Skeletal muscle satellite cell (primary cell): ENCODE results near the gene MEGF6.

ENCODE experiments used
- H3K27me3 ChIP-seq: 2 replicates; pipeline ENCODE4 v1.7.0; 2013; ENCODE audit warnings: low read length; ENCODE audit not compliant: control insufficient read depth, insufficient read depth
- H3K36me3 ChIP-seq: 2 replicates; pipeline ENCODE4 v1.7.0; 2013; ENCODE audit warnings: mild to moderate bottlenecking, control low read depth, low read length; ENCODE audit not compliant: insufficient read depth
- H3K4me1 ChIP-seq: 2 replicates; pipeline ENCODE4 v1.7.0; 2013; ENCODE audit warnings: low read length; ENCODE audit not compliant: control insufficient read depth, insufficient read depth
- H3K4me2 ChIP-seq: 2 replicates; pipeline ENCODE4 v1.7.0; 2013; ENCODE audit warnings: mild to moderate bottlenecking, low read length
- H3K4me3 ChIP-seq: 2 replicates; pipeline ENCODE4 v1.7.0; 2013; ENCODE audit warnings: low read length
- H3K9ac ChIP-seq: 2 replicates; pipeline ENCODE4 v1.7.0; 2013; ENCODE audit warnings: mild to moderate bottlenecking, low read depth, low read length, moderate library complexity
- H3K9me3 ChIP-seq: replicated peaks from 2 replicates; pipeline ENCODE4 v1.7.0; 2013; ENCODE audit warnings: mild to moderate bottlenecking, control low read depth, low read length

The MEGF6 gene

DNA sequence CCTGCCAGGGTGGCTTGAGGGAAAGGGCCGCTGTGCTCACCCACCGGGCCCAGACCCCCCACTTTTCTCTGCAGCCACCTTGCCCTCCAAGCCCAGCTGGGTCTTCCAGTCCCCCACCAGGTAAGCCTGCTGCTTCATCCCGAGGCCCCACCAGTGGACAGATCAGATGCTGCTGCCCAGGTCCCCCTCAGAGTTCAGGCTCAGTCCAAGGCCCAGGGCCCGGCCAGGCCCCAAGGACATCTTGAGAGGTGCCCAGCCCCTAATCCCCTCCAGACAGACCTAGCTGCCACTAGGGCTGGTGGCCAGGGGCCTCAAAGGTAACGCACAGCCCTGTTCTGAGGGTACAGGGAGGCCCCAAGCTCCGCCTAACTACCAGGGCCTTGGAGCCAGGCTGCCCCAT is 58.6 kb downstream of the MEGF6 start:
- Histone ChIP-seq H3K4me1 (peaks cover 24% of the 10 kb centered on the region), H3K4me2 (no peak overlapping the region), H3K4me3 (no peak overlapping the region), H3K36me3 (no peaks in the 10 kb centered on the region), H3K9me3 (no peaks in the 10 kb centered on the region), H3K9ac (no peak overlapping the region), H3K27me3 (peaks cover 77% of the 10 kb centered on the region)

DNA sequence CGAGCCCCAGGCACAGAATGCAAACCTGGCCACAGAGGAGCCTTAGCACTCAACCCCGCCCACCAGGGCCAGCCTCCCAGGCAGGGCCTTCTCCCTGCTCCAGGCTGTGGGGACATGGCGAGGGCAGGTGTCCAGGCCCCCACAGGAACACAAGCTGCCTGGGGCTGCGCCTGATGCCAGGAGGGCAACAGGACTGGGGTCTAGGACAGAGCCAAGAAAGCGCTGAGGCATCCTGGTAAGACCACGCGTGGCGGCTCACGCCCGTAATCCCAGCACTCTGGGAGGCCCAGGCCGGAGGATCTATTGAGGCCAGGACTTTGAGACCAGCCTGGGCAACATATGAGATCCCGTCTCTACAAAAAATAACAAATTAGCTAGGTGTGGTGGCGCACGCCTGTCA is 59.1 kb downstream of the MEGF6 start:
- Histone ChIP-seq H3K36me3 (no peaks in the 10 kb centered on the region), H3K4me2 (no peak overlapping the region), H3K27me3 (peaks cover 77% of the 10 kb centered on the region), H3K9me3 (no peaks in the 10 kb centered on the region), H3K9ac (no peak overlapping the region), H3K4me3 (no peak overlapping the region), H3K4me1 (peaks cover 27% of the 10 kb centered on the region)

DNA sequence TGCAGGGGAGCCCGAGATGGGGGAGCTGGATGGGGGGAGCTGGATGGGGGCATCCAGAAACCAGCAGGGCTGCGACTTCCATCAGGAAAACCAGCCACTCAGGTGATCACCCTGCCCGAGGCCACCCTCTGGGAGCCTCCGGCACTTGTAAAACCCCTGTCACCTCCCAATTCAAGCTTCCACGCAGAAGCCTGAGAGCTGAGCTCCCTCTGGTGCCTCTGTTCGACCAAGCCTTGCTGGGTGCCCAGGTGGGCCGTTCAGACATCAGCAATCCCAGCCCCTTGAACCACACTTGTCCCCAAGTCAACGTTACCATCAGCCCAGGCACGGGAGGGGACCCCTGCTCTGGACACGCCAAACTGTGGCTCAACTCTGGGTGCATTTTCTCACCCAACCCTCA is 59.6 kb downstream of the MEGF6 start:
- H3K9ac ChIP-seq, result no peak overlapping the region
- no peak overlapping the region for H3K4me2 ChIP-seq
- H3K27me3 ChIP-seq, result peaks cover 75% of the 10 kb centered on the region
- no peaks in the 10 kb centered on the region for H3K9me3 ChIP-seq
- H3K4me3 ChIP-seq, result no peak overlapping the region
- H3K36me3 ChIP-seq, result no peaks in the 10 kb centered on the region
- H3K4me1 ChIP-seq, result peaks cover 26% of the 10 kb centered on the region

DNA sequence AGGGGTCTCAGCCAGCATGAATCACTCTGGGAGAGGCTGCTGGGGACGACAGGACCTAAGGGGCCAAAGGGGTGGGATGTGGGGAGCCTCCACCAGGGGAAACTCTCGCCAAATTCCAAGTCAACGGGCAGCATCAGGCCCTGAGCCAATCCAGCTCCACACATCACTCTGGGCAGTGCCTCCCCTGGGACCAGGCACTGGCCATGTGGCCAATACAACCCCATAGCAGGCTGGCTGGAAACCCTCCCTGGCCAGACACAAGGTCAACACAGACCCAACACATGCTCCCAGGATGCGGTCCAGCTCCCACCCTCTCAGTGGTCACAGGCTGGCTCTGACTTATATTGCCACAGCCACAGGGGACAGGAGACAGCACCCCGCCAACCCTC is 60.0 kb downstream of the MEGF6 start:
- no peaks in the 10 kb centered on the region for H3K36me3 ChIP-seq
- no peak overlapping the region for H3K4me2 ChIP-seq
- no peak overlapping the region for H3K9ac ChIP-seq
- no peak overlapping the region for H3K4me3 ChIP-seq
- H3K4me1 ChIP-seq, result peaks cover 24% of the 10 kb centered on the region
- no peaks in the 10 kb centered on the region for H3K9me3 ChIP-seq
- peaks cover 71% of the 10 kb centered on the region for H3K27me3 ChIP-seq

DNA sequence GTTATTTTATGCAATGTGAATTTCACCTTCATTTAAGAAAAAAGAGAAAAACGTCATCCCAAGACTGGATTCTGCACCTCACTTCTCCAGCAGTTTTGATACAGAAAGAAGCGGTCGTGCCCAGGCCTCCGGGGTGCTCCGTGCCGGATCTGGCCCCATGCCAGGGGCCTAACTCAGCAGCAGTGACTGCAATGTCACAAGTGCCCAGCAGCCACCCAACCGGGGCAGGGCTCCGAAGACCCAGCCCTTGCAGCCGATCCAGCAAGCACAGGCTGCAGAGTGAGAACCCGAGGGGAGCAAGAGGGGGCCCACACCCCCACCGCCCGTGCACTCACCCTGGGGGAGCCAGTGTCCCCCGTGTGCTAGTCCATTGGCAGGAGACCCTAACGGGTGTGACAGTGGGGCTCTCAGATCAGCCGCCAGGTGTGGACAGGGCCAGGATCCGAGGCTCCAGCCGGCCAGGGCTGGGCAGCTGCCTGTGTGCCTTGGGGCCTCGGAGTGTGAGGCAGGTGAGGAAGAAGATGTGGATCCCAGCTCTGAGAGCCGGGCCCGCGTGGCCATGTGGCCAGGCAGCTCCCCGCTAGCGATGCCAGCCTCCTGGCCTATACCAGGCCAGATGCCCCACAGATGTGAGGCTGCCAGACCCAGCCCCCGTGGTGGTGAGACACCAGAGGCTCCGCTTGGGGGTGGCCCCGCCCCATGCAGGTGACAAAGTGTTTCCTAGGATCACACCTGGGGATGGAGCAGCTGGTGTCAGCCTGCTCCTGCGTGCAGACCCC is 60.6 kb downstream of the MEGF6 start:
- peaks cover 65% of the 10 kb centered on the region for H3K27me3 ChIP-seq
- H3K4me2 ChIP-seq, result no peak overlapping the region
- no peaks in the 10 kb centered on the region for H3K9me3 ChIP-seq
- H3K36me3 ChIP-seq, result no peaks in the 10 kb centered on the region
- H3K4me3 ChIP-seq, result no peak overlapping the region
- H3K4me1 ChIP-seq, result peaks cover 25% of the 10 kb centered on the region
- no peak overlapping the region for H3K9ac ChIP-seq

DNA sequence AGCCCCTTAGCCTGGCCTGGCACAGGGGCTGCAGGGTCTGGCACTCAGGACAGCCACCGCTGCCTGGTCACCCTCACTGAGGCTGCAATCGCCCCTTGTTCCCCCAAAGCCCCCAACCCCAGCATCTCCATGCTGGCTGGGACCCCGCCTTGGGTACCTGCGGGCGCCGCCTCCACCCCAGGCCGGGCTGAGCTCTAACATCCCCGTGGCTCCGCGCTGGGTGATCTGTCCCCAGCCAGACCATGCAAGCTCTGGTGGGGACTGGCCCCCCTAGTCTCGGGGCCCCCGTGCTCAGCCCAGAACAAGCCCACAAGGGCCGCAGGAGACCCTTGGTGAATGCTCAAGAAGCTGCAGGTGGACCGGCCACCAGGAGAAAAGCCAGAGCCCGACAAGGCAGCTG is 62.4 kb downstream of the MEGF6 start:
- Histone ChIP-seq H3K4me2 (no peak overlapping the region), H3K9ac (no peak overlapping the region), H3K9me3 (no peaks in the 10 kb centered on the region), H3K27me3 (peaks cover 49% of the 10 kb centered on the region), H3K36me3 (no peaks in the 10 kb centered on the region), H3K4me1 (peaks cover 36% of the 10 kb centered on the region), H3K4me3 (no peak overlapping the region)

DNA sequence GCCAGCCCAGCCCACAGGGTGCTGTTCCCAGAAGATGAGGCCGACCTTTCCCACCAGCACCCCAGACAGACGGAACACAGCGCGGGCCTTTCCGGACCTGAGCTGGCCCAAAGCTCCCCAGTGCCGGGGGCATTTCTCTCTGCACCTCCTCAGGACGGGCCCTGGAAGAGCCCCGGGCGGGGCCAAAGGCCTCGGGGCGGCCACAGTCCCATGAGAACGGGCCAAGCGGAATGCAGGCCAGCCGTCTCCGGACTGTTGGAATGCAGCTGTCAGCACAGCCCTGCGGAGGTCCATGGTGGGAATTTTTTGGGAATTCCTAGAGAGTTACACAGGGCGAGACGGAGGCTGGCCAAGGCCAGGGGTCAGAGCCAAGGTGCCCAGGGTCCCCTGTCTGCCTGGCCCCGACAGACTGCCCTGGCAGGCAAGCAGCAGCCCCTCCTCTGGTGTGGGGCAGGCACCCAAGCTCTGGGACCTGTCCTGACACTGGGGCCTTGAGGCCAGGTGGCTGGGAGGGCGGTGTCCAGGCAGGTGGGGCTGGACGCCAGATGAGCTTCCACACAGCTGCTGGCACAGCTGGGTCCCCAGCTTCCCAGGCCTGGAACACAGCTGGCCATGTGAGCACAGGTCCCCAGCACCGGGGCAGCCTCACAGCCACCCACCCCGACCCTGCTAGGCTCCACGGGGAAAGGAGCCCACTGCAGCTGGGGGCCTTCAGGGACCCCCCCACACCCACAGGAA is 63.0 kb downstream of the MEGF6 start:
- Histone ChIP-seq H3K9ac (peak overlapping the region; percentile 31), H3K36me3 (no peaks in the 10 kb centered on the region), H3K4me2 (no peak overlapping the region), H3K4me1 (peaks cover 42% of the 10 kb centered on the region), H3K9me3 (no peaks in the 10 kb centered on the region), H3K4me3 (no peak overlapping the region), H3K27me3 (peaks cover 43% of the 10 kb centered on the region)

DNA sequence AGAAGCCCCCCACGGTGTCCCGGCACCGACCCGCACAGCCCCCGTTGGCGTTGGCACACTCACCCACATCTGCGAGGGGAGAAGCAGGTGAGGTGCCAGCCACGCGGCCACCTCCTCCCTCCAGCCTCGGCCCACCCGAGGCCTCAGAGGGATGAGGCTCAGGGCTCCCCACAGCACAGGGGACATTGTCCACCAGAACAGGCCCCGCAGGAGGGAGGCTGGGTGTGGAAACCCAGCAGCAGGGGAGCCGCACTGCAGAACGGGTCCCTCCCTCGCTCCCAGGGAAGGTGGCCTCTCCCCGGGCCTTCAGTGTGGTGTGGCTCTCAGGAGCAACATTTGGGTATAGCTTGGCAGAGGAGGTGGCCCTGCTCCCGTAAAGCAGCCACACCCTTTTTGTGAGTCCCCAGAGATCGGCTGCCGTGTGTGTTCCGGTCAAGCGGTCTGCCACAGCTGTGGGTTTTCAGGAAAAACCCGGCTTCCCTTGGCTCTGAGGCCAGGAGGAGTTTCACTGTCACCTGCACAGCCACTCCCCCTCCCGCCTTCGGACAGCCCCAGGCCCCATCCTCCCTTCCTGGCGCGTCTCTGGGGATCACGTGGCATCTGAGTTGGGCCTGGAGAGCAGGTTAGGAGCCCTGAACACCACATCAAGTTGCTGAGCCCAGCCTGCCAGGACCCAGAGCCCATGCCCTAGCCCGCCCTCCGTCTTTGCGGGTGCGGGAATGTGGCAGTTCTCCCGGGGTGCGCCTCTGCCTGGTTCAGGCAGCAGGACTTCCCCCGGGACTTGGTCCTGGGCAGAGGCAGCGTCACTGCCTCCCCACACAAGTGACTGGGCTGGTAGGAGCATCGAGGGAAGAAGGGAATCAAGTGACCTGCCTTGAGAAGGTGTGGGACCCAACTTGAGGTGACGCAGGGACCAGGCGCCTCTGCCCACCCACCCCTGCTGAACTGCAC is 64.0 kb downstream of the MEGF6 start:
- H3K27me3 ChIP-seq, result peaks cover 42% of the 10 kb centered on the region
- peak overlapping the region; percentile 31 for H3K9ac ChIP-seq
- H3K4me2 ChIP-seq, result peak overlapping the region; percentile 37
- no peaks in the 10 kb centered on the region for H3K36me3 ChIP-seq
- H3K4me1 ChIP-seq, result peaks cover 52% of the 10 kb centered on the region
- no peak overlapping the region for H3K4me3 ChIP-seq
- H3K9me3 ChIP-seq, result no peaks in the 10 kb centered on the region

DNA sequence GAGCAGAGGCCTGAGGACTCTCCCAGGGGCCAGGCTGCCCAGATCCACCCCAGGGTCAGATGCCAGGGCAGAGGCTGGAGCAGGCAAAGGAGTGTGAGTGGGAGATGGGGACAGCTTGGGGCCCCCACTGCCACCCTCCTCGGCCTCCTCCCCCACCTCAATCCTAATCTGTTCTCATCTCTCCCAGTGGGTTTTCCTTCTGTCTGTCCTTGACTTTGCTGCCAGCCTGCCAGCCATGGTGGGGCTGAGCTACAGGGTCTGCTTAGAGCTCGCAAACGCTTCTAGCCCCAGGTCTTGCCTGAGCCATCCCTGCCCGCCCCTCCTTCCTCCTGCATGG is 65.3 kb downstream of the MEGF6 start:
- no peaks in the 10 kb centered on the region for H3K9me3 ChIP-seq
- no peak overlapping the region for H3K4me2 ChIP-seq
- H3K36me3 ChIP-seq, result no peaks in the 10 kb centered on the region
- H3K4me1 ChIP-seq, result peaks cover 63% of the 10 kb centered on the region
- no peak overlapping the region for H3K4me3 ChIP-seq
- peaks cover 41% of the 10 kb centered on the region for H3K27me3 ChIP-seq
- H3K9ac ChIP-seq, result no peak overlapping the region

DNA sequence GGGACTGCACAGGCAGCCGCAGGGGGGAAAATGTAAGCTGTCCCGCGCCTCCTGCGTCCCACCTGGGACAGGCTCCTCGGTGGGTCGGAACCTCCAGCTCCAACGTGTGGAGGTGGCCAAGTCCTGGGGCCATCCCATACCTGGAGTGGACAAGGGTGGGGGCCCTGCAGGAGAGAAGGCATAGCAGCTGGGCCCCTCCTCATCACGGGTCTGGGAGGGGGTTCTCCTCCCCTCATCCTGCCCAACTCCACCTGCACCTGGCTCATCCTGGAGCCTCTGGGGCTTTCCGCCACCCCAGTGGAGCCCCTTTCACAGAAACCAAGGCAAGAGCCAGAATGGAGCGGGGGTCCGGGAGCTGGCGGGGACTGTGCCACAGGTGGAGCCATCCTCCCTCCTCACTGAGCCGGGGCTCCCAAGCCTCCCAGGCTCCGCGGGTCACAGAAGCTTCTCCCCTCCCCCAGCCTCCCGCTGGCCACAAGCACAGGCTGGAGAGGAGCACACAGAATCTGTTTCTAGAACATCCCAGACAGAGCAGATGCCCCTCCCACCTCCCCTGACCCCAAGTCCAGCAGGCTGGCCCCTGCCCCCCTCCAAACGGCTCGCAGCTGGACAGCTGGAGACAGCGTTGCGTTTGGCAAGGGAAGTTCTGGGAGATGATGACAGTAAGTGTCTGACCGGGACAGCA is 65.8 kb downstream of the MEGF6 start:
- Histone ChIP-seq H3K4me2 (no peak overlapping the region), H3K36me3 (no peaks in the 10 kb centered on the region), H3K27me3 (peaks cover 36% of the 10 kb centered on the region), H3K9me3 (no peaks in the 10 kb centered on the region), H3K4me3 (no peak overlapping the region), H3K9ac (no peak overlapping the region), H3K4me1 (peaks cover 63% of the 10 kb centered on the region)
